ENCODE measurements around the gene SSC5D. TPM values are rescaled to one million over a fixed set of nuclear protein-coding genes. Genes with fewer than 3 reads are reported as not detected.

The SSC5D gene
- total and polyA plus RNA-seq, 2 experiments from 2014 or later, result 0.23 to 0.69 TPM

DNA sequence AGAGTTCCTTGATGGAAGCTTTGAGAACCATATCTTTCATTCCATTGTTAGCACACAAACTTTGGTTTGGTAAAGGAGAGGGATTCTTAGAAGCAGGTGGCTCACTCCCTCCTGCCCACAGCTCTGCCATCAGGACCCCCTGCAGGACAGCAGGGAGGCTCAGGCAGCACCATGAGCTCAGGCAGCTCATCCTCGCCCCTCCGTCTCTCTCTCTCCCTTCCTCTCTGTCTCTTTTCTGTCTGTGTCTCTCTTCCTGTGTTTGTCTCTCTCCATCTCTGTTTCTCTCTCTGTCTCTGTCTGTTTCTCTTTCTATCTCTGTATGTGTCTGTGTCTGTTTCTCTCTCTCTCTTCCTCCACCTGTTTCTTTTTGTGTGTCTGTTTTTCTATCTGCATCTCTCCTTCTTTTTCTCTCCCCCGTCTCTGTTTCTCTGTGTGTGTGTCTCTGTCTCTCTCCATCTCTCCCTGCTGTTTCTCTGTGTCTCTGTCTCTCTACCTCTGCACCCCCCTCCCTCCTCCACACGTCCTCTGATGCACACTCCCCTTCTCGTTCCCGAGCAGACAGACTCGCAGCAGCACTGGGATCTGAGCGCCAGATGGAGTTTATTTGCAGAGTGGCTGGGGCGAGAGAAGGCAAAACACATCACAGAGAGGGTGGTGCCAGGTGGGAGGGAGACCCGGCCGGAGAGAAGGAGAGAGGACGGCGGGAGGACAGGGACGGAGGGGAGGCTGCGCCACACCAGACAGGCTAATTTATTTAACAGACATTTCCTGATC lies 40.0 kb downstream of the SSC5D start:
- Histone ChIP-seq H3K9me2 (ENCODE audit: insufficient read depth) (no peaks in the 10 kb centered on the region), H3K36me3 (ENCODE audit: insufficient read depth) (no peaks in the 10 kb centered on the region), H3K27ac (ENCODE audit: low read depth) (no peak overlapping the region), H3F3A (replicated peaks; ENCODE audit: low read depth) (peaks cover 16% of the 10 kb centered on the region), H4K20me1 (replicated peaks; ENCODE audit: insufficient read depth) (no peaks in the 10 kb centered on the region), H3K79me2 (replicated peaks; ENCODE audit: insufficient read depth) (no peaks in the 10 kb centered on the region), H3K27me3 (ENCODE audit: insufficient read depth) (no peaks in the 10 kb centered on the region), H3K4me3 (no peak overlapping the region), H2AFZ (no peak overlapping the region), H3K4me2 (no peak overlapping the region), H3K4me1 (ENCODE audit: insufficient read depth) (no peaks in the 10 kb centered on the region)
- Mint-ChIP-seq H3K9me3 (no peaks in the 10 kb centered on the region), H3K27me3 (ENCODE audit: insufficient read depth, low read depth, poor library complexity) (peaks cover 4% of the 10 kb centered on the region), H3K27ac (no peak overlapping the region), H3K36me3 (ENCODE audit: low read depth) (no peaks in the 10 kb centered on the region), H3K4me1 (peaks cover 3% of the 10 kb centered on the region), H3K4me3 (no peak overlapping the region)
- TF ChIP-seq POLR2AphosphoS5 (IDR thresholded peaks at IDR 0.05; ENCODE audit: low read depth) (no peak), ZNF331 (CRISPR knock-in tag; IDR thresholded peaks at IDR 0.05; ENCODE audit: low read depth) (no peak), CREB1 (CRISPR knock-in tag; IDR thresholded peaks at IDR 0.05; ENCODE audit: low read depth) (no peak), STAT1 (IDR thresholded peaks at IDR 0.05; ENCODE audit: unreplicated experiment) (no peak), ZNF114 (CRISPR knock-in tag; IDR thresholded peaks at IDR 0.05) (no peak)
- TF ChIP-seq, protein P1, sequence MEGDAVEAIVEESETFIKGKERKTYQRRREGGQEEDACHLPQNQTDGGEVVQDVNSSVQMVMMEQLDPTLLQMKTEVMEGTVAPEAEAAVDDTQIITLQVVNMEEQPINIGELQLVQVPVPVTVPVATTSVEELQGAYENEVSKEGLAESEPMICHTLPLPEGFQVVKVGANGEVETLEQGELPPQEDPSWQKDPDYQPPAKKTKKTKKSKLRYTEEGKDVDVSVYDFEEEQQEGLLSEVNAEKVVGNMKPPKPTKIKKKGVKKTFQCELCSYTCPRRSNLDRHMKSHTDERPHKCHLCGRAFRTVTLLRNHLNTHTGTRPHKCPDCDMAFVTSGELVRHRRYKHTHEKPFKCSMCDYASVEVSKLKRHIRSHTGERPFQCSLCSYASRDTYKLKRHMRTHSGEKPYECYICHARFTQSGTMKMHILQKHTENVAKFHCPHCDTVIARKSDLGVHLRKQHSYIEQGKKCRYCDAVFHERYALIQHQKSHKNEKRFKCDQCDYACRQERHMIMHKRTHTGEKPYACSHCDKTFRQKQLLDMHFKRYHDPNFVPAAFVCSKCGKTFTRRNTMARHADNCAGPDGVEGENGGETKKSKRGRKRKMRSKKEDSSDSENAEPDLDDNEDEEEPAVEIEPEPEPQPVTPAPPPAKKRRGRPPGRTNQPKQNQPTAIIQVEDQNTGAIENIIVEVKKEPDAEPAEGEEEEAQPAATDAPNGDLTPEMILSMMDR (conservative IDR thresholded peaks at IDR 0.05; ENCODE audit: low read depth in 2 of 2), result no peak
- TF ChIP-seq, protein P2, sequence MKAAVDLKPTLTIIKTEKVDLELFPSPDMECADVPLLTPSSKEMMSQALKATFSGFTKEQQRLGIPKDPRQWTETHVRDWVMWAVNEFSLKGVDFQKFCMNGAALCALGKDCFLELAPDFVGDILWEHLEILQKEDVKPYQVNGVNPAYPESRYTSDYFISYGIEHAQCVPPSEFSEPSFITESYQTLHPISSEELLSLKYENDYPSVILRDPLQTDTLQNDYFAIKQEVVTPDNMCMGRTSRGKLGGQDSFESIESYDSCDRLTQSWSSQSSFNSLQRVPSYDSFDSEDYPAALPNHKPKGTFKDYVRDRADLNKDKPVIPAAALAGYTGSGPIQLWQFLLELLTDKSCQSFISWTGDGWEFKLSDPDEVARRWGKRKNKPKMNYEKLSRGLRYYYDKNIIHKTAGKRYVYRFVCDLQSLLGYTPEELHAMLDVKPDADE (IDR thresholded peaks at IDR 0.05), result no peak
- TF ChIP-seq, protein P3, sequence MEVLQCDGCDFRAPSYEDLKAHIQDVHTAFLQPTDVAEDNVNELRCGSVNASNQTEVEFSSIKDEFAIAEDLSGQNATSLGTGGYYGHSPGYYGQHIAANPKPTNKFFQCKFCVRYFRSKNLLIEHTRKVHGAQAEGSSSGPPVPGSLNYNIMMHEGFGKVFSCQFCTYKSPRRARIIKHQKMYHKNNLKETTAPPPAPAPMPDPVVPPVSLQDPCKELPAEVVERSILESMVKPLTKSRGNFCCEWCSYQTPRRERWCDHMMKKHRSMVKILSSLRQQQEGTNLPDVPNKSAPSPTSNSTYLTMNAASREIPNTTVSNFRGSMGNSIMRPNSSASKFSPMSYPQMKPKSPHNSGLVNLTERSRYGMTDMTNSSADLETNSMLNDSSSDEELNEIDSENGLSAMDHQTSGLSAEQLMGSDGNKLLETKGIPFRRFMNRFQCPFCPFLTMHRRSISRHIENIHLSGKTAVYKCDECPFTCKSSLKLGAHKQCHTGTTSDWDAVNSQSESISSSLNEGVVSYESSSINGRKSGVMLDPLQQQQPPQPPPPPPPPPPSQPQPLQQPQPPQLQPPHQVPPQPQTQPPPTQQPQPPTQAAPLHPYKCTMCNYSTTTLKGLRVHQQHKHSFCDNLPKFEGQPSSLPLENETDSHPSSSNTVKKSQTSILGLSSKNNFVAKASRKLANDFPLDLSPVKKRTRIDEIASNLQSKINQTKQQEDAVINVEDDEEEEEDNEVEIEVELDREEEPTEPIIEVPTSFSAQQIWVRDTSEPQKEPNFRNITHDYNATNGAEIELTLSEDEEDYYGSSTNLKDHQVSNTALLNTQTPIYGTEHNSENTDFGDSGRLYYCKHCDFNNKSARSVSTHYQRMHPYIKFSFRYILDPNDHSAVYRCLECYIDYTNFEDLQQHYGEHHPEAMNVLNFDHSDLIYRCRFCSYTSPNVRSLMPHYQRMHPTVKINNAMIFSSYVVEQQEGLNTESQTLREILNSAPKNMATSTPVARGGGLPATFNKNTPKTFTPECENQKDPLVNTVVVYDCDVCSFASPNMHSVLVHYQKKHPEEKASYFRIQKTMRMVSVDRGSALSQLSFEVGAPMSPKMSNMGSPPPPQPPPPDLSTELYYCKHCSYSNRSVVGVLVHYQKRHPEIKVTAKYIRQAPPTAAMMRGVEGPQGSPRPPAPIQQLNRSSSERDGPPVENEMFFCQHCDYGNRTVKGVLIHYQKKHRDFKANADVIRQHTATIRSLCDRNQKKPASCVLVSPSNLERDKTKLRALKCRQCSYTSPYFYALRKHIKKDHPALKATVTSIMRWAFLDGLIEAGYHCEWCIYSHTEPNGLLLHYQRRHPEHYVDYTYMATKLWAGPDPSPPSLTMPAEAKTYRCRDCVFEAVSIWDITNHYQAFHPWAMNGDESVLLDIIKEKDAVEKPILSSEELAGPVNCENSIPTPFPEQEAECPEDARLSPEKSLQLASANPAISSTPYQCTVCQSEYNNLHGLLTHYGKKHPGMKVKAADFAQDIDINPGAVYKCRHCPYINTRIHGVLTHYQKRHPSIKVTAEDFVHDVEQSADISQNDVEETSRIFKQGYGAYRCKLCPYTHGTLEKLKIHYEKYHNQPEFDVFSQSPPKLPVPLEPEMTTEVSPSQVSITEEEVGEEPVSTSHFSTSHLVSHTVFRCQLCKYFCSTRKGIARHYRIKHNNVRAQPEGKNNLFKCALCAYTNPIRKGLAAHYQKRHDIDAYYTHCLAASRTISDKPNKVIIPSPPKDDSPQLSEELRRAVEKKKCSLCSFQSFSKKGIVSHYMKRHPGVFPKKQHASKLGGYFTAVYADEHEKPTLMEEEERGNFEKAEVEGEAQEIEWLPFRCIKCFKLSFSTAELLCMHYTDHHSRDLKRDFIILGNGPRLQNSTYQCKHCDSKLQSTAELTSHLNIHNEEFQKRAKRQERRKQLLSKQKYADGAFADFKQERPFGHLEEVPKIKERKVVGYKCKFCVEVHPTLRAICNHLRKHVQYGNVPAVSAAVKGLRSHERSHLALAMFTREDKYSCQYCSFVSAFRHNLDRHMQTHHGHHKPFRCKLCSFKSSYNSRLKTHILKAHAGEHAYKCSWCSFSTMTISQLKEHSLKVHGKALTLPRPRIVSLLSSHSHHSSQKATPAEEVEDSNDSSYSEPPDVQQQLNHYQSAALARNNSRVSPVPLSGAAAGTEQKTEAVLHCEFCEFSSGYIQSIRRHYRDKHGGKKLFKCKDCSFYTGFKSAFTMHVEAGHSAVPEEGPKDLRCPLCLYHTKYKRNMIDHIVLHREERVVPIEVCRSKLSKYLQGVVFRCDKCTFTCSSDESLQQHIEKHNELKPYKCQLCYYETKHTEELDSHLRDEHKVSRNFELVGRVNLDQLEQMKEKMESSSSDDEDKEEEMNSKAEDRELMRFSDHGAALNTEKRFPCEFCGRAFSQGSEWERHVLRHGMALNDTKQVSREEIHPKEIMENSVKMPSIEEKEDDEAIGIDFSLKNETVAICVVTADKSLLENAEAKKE (CRISPR knock-in tag; IDR thresholded peaks at IDR 0.05), result no peak
- no peak for DNase-seq (ENCODE audit: low spot score)
- no peak for ATAC-seq
